NCI-H1436 (cell line): ENCODE data around the gene GPC3.

Experiments
- DNase-seq: peaks from one replicate; lab custom pipeline; 2025; lab: John Stamatoyannopoulos, UW

GPC3 gene

GRCh38 chrX:133968109-133968508 is 17.3 kb downstream of the GPC3 start:
- DNase-seq, result no peak

GRCh38 chrX:133966199-133966598 is 19.2 kb downstream of the GPC3 start:
- no peak for DNase-seq

GRCh38 chrX:133965321-133965720 is 20.1 kb downstream of the GPC3 start:
- no peak for DNase-seq

- DNase-seq, result no peak
These were observed 24.3 kb downstream of the GPC3 start for GRCh38 chrX:133961046-133961445.

- no peak for DNase-seq
These were observed 25.4 kb downstream of the GPC3 start for GRCh38 chrX:133959972-133960371.

GRCh38 chrX:133958997-133959688 is 26.3 kb downstream of the GPC3 start:
- DNase-seq, result no peak

GRCh38 chrX:133956570-133957340 is 28.6 kb downstream of the GPC3 start:
- DNase-seq, result no peak

GRCh38 chrX:133953785-133954355 is 31.5 kb downstream of the GPC3 start:
- DNase-seq, result no peak

GRCh38 chrX:133953078-133953477 is 32.3 kb downstream of the GPC3 start:
- no peak for DNase-seq

- no peak for DNase-seq
These were observed 34.3 kb downstream of the GPC3 start for GRCh38 chrX:133951098-133951497.

GRCh38 chrX:133950214-133950613 is 35.2 kb downstream of the GPC3 start:
- DNase-seq, result no peak

GRCh38 chrX:133948895-133949294 is 36.5 kb downstream of the GPC3 start:
- no peak for DNase-seq

- no peak for DNase-seq
These were observed 37.4 kb downstream of the GPC3 start for GRCh38 chrX:133947996-133948395.

GRCh38 chrX:133947022-133947421 is 38.4 kb downstream of the GPC3 start:
- no peak for DNase-seq

- no peak for DNase-seq
These were observed 41.9 kb downstream of the GPC3 start for GRCh38 chrX:133943507-133943906.

- DNase-seq, result no peak
These were observed 45.6 kb downstream of the GPC3 start for GRCh38 chrX:133939655-133940302.

GRCh38 chrX:133938530-133938929 is 46.9 kb downstream of the GPC3 start:
- DNase-seq, result no peak

GRCh38 chrX:133937022-133937421 is 48.4 kb downstream of the GPC3 start:
- DNase-seq, result no peak

GRCh38 chrX:133935076-133935475 is 50.3 kb downstream of the GPC3 start:
- no peak for DNase-seq

GRCh38 chrX:133933316-133933715 is 52.1 kb downstream of the GPC3 start:
- no peak for DNase-seq

GRCh38 chrX:133929836-133930464 is 55.4 kb downstream of the GPC3 start:
- DNase-seq, result no peak

GRCh38 chrX:133928365-133928764 is 57.0 kb downstream of the GPC3 start:
- no peak for DNase-seq
